Neuronal stem cell (in vitro differentiated cells): Measurements from ENCODE around the gene C10orf71.
A peak's percentile ranks its signal among the peaks of the same experiment; 100 is the strongest.

ENCODE experiments used
- DNase-seq: peaks from one replicate; pipeline ENCODE4 v3.0.0-alpha.2; 2013; ENCODE audit warnings: low spot score
- H2AFZ ChIP-seq: one replicate; pipeline ENCODE4 v1.6.1; 2013; ENCODE audit warnings: mild to moderate bottlenecking, low read length, inconsistent platforms
- H2AK5ac ChIP-seq: 2 replicates; pipeline ENCODE4 v1.6.1; 2013; ENCODE audit warnings: low read depth, mild to moderate bottlenecking, inconsistent platforms, low read length, moderate library complexity, mixed read lengths
- H2BK120ac ChIP-seq: 2 replicates; pipeline ENCODE4 v1.6.1; 2013; ENCODE audit warnings: low read depth, mild to moderate bottlenecking, inconsistent platforms, low read length, moderate library complexity, mixed read lengths
- H2BK12ac ChIP-seq: one replicate; pipeline ENCODE4 v1.6.1; 2013; ENCODE audit warnings: low read length, inconsistent platforms
- H2BK15ac ChIP-seq: 2 replicates; pipeline ENCODE4 v1.6.1; 2013; ENCODE audit warnings: mild to moderate bottlenecking, low read length, inconsistent platforms, mixed read lengths
- H2BK5ac ChIP-seq: one replicate; pipeline ENCODE4 v1.6.1; 2013; ENCODE audit warnings: inconsistent platforms, mild to moderate bottlenecking, low read length, moderate library complexity
- H3K14ac ChIP-seq: one replicate; pipeline ENCODE4 v1.6.1; 2013; ENCODE audit warnings: low read length, inconsistent platforms
- H3K18ac ChIP-seq: 2 replicates; pipeline ENCODE4 v1.6.1; 2013; ENCODE audit warnings: low read length, inconsistent platforms
- H3K23ac ChIP-seq: 2 replicates; pipeline ENCODE4 v1.6.1; 2013; ENCODE audit warnings: low read depth, mild to moderate bottlenecking, mixed read lengths, low read length, inconsistent platforms; ENCODE audit not compliant: poor library complexity
- H3K27ac ChIP-seq: replicated peaks from 3 replicates; pipeline ENCODE4 v1.5.1; 2013; ENCODE audit warnings: low read length, inconsistent platforms
- H3K27me3 ChIP-seq, 3 experiments: 2 replicates each; pipeline ENCODE4 v1.6.1; 2013; ENCODE audit warnings: low read length in 3 of 3, mild to moderate bottlenecking in 2 of 3, inconsistent platforms in 1 of 3, low read depth in 1 of 3, mixed read lengths in 1 of 3, moderate library complexity in 1 of 3; ENCODE audit not compliant: control insufficient read depth in 3 of 3, insufficient read depth in 3 of 3
- H3K36me3 ChIP-seq, 2 donors: replicated peaks in 1 of 2; 2 replicates each; pipeline ENCODE4 v1.6.1; 2013; ENCODE audit warnings: low read length in 2 of 2; ENCODE audit not compliant: control insufficient read depth in 2 of 2, insufficient read depth in 2 of 2
- H3K4ac ChIP-seq: 2 replicates; pipeline ENCODE4 v1.6.1; 2013; ENCODE audit warnings: inconsistent platforms, mild to moderate bottlenecking, low read length, moderate library complexity
- H3K4me1 ChIP-seq, 2 donors: 1 replicate in 1 of 2; 2 replicates in 1 of 2; pipeline ENCODE4 v1.6.1; 2013; ENCODE audit warnings: low read length in 2 of 2, low read depth in 1 of 2; ENCODE audit not compliant: control insufficient read depth in 2 of 2, insufficient read depth in 1 of 2
- H3K4me2 ChIP-seq: one replicate; pipeline ENCODE4 v1.6.1; 2013; ENCODE audit warnings: mild to moderate bottlenecking, low read length, inconsistent platforms; ENCODE audit not compliant: insufficient read depth, poor library complexity, severe bottlenecking
- H3K4me3 ChIP-seq, 2 donors: 2 replicates each; pipeline ENCODE4 v1.5.1; 2013; ENCODE audit warnings: low read length in 2 of 2, mild to moderate bottlenecking in 2 of 2, inconsistent platforms in 1 of 2, moderate library complexity in 1 of 2
- H3K79me1 ChIP-seq: one replicate; pipeline ENCODE4 v1.6.1; 2013; ENCODE audit warnings: low read depth, mild to moderate bottlenecking, inconsistent platforms, low read length, moderate library complexity
- H3K9ac ChIP-seq: one replicate; pipeline ENCODE4 v1.6.1; 2013; ENCODE audit warnings: mild to moderate bottlenecking, low read depth, low read length, inconsistent platforms; ENCODE audit not compliant: poor library complexity
- H3K9me3 ChIP-seq, 2 donors: replicated peaks in 1 of 2; 2 replicates each; pipeline versions ENCODE3 to v1.6.1; 2013; ENCODE audit warnings: low read length in 2 of 2, mild to moderate bottlenecking in 2 of 2, inconsistent platforms in 1 of 2, low read depth in 1 of 2, mixed read lengths in 1 of 2, moderate library complexity in 1 of 2; ENCODE audit not compliant: control insufficient read depth in 2 of 2, insufficient read depth in 1 of 2
- H4K8ac ChIP-seq: one replicate; pipeline ENCODE4 v1.6.1; 2013; ENCODE audit warnings: low read depth, mild to moderate bottlenecking, inconsistent platforms, low read length, moderate library complexity
- H4K91ac ChIP-seq: one replicate; pipeline ENCODE4 v1.6.1; 2013; ENCODE audit warnings: low read length, low read depth, mild to moderate bottlenecking, inconsistent platforms; ENCODE audit not compliant: poor library complexity
- WGBS, 2 donors: extraction: QIAGEN DNeasy Blood & Tissue Kit; methylation state at CpG; one replicate each; pipeline ENCODE4 v1.1.7; 2013; ENCODE audit warnings: missing lambda C conversion rate in 2 of 2, mixed read lengths in 1 of 2; ENCODE audit not compliant: insufficient read length in 2 of 2, insufficient replicate concordance in 1 of 2; ENCODE audit errors: extremely low coverage in 2 of 2; 5-methylcytosine and 5-hydroxymethylcytosine counted together

The C10orf71 gene

DNA sequence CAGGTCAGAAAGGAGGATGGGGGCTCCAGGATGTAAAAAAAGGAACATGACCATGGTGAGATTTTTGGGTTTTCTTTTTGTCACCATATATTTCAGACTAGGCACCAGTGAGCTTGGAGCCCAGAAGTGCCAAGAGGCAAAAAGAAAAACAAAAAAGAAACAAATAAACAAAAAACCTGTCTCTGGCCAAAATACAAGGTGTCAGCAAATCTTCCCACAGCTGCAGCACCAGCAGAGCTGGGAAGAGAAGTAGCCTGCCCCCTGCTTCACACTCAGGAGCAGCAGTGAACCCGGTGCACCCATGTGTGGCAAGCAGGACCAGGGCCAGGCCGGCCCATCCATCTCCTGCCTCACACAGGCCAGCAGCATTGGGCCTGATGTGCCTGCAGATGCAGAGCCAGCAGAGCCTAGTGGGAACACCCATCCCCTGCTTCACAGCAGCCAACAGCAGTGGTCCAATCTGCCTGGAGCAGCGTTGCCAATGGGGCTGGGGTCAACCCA is 34.7 kb upstream of the C10orf71 start:
- no peak overlapping the region for H2BK12ac ChIP-seq
- DNase-seq, result no peak
- H3K36me3 ChIP-seq, result no peaks in the 10 kb centered on the region
- peak overlapping the region; percentile 54 for H2AK5ac ChIP-seq
- no peak overlapping the region for H4K91ac ChIP-seq
- no peak overlapping the region for H3K4me3 ChIP-seq
- H3K79me1 ChIP-seq, result no peaks in the 10 kb centered on the region
- peaks cover 0 to under 1% (median 0%) of the 10 kb centered on the region in 3 experiments for H3K27me3 ChIP-seq
- H3K27ac ChIP-seq, result no peak overlapping the region
- H3K14ac ChIP-seq, result no peak overlapping the region
- no peak overlapping the region for H2BK5ac ChIP-seq
- no peak overlapping the region for H3K4ac ChIP-seq
- no peak overlapping the region for H3K18ac ChIP-seq
- H3K23ac ChIP-seq, result no peak overlapping the region
- no peak overlapping the region for H2BK120ac ChIP-seq
- no peak overlapping the region for H3K9ac ChIP-seq
- no peak overlapping the region for H2BK15ac ChIP-seq
- H3K4me2 ChIP-seq, result no peak overlapping the region
- no CpG with 5 or more reads among the region's 3 CpGs for WGBS, 2 donors
- peaks cover 0 to 7% of the 10 kb centered on the region in 2 donors for H3K9me3 ChIP-seq
- H3K4me1 ChIP-seq, result no peaks in the 10 kb centered on the region
- H4K8ac ChIP-seq, result no peak overlapping the region
- H2AFZ ChIP-seq, result no peak overlapping the region

- Histone ChIP-seq H3K4me3 (no peak overlapping the region), H2AFZ (no peak overlapping the region), H2BK15ac (no peak overlapping the region), H3K27me3 (peaks cover 0 to 2% (median 0%) of the 10 kb centered on the region in 3 experiments), H3K36me3 (no peaks in the 10 kb centered on the region), H3K14ac (no peak overlapping the region), H3K4me1 (peaks cover 0 to 4% of the 10 kb centered on the region in 2 donors), H2AK5ac (no peak overlapping the region), H3K27ac (no peak overlapping the region), H3K4me2 (no peak overlapping the region), H3K9me3 (peaks cover 0 to 7% of the 10 kb centered on the region in 2 donors), H2BK120ac (no peak overlapping the region), H3K79me1 (no peaks in the 10 kb centered on the region), H3K18ac (no peak overlapping the region), H3K23ac (no peak overlapping the region), H2BK12ac (no peak overlapping the region), H2BK5ac (no peak overlapping the region), H3K9ac (no peak overlapping the region), H3K4ac (no peak overlapping the region), H4K8ac (no peak overlapping the region), H4K91ac (no peak overlapping the region)
- DNase-seq, result no peak
- WGBS, 2 donors, result no CpG with 5 or more reads among the region's 1 CpG
Observed at GRCh38 chr10:49265885-49266284, 33.1 kb upstream of the C10orf71 start.

DNA sequence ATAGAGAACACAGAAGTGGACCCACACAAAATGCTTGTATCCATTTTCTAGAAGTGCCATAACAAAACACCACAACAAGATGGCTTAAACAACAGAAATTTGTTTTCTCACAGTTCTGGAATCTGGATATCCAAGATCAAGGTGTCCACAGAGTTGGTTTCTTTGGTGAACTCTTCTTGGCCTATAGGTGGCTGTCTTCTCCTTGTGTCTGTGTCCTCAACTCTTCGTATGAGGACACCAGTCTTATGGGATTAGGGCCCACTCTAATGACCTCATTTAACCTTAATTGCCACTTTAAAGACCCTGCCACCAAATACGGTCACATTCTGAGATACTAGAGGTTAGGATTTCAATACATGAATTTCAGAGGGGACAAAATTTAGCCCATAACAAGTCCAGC is 30.8 kb upstream of the C10orf71 start:
- H2BK5ac ChIP-seq, result no peak overlapping the region

GRCh38 chr10:49269523-49269922 is 29.4 kb upstream of the C10orf71 start:
- H3K4ac ChIP-seq, result no peak overlapping the region
- DNase-seq, result no peak
- no peak overlapping the region for H3K9ac ChIP-seq
- no peak overlapping the region for H2BK15ac ChIP-seq
- H3K27ac ChIP-seq, result no peak overlapping the region
- no peaks in the 10 kb centered on the region for H3K79me1 ChIP-seq
- peaks cover 0 to 2% (median 0%) of the 10 kb centered on the region in 3 experiments for H3K27me3 ChIP-seq
- H2BK120ac ChIP-seq, result no peak overlapping the region
- no peak overlapping the region for H3K23ac ChIP-seq
- peaks cover 0 to 4% of the 10 kb centered on the region in 2 donors for H3K9me3 ChIP-seq
- no peak overlapping the region for H2BK12ac ChIP-seq
- H3K4me1 ChIP-seq, result peaks cover 0 to 4% of the 10 kb centered on the region in 2 donors
- H4K8ac ChIP-seq, result no peak overlapping the region
- no CpG with 5 or more reads among the region's 1 CpG for WGBS, 2 donors
- no peak overlapping the region for H3K14ac ChIP-seq
- no peaks in the 10 kb centered on the region for H3K36me3 ChIP-seq
- no peak overlapping the region for H4K91ac ChIP-seq
- no peak overlapping the region for H3K18ac ChIP-seq
- H2BK5ac ChIP-seq, result no peak overlapping the region
- no peak overlapping the region for H3K4me2 ChIP-seq
- H2AFZ ChIP-seq, result no peak overlapping the region
- H3K4me3 ChIP-seq, result no peak overlapping the region
- H2AK5ac ChIP-seq, result no peak overlapping the region

More for the DNA sequence above, 30.8 kb upstream of the C10orf71 start:
- WGBS, 2 donors, result no CpG with 5 or more reads among the region's 2 CpGs
- no peak overlapping the region for H4K91ac ChIP-seq
- DNase-seq, result no peak
- H4K8ac ChIP-seq, result no peak overlapping the region
- no peak overlapping the region for H3K18ac ChIP-seq
- H3K27ac ChIP-seq, result no peak overlapping the region
- H3K9ac ChIP-seq, result no peak overlapping the region
- H3K4me1 ChIP-seq, result peaks cover 0 to 4% of the 10 kb centered on the region in 2 donors
- no peak overlapping the region for H2AK5ac ChIP-seq
- no peaks in the 10 kb centered on the region for H3K79me1 ChIP-seq
- no peak overlapping the region for H2BK15ac ChIP-seq
- H3K14ac ChIP-seq, result no peak overlapping the region
- no peak overlapping the region for H2BK12ac ChIP-seq
- no peak overlapping the region for H3K4me2 ChIP-seq
- H3K36me3 ChIP-seq, result no peaks in the 10 kb centered on the region
- no peak overlapping the region for H3K23ac ChIP-seq
- H3K4me3 ChIP-seq, result no peak overlapping the region
- no peak overlapping the region for H2AFZ ChIP-seq
- H3K27me3 ChIP-seq, result peaks cover 0 to 2% (median 0%) of the 10 kb centered on the region in 3 experiments
- no peak overlapping the region for H3K4ac ChIP-seq
- H2BK120ac ChIP-seq, result no peak overlapping the region
- peaks cover 0 to 7% of the 10 kb centered on the region in 2 donors for H3K9me3 ChIP-seq
